GM19240 (cell line): Measurements from ENCODE around the gene OSBPL10.
"Not testable (repeated sequence)": the region's sequence is repeated elsewhere in the genome, so short reads cannot be mapped to it uniquely, and the experiment has no call there.

Experiments used
- DNase-seq: peaks from one replicate; pipeline ENCODE4 v3.0.0; 2011; ENCODE audit warnings: low spot score; ENCODE audit not compliant: insufficient read length

Gene OSBPL10

DNA sequence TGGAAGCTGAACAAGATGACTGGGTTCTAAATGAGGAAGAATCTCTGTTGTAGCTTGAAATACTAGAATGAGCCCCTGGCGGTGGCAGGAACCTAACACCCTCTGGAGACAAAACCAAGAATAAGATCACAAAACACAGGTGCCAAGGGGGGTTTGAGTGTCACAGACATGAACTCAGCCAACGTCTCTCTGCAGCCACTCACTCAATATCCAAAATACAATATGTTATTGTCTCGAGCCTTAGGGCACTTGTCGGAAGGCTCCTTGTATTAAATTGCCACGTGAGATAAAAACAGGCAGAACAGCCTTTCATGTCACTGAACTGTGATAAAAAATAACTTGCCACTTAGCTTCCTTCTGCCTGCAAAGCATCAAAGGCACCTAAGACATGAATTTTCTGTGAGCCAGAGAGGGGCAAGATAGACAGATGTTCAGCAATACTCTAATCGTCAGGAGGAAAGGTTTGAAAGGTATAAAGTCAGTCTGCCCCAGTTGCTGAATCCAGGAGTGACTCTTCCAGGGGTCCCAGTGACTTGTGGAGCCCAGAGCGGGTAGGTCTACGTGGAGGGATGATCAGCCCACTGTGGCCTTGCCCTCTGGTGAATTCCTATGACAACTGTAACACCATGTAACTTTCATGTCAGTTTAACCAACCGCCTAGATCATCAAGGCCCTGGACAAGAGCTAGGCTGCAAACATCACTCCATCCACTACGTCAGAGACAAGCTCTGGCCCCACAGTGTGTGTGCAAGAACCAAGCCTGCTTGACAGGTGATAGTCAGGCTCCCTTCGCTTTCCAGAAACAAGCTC is 165.2 kb downstream of the OSBPL10 start:
- no peak for DNase-seq

DNA sequence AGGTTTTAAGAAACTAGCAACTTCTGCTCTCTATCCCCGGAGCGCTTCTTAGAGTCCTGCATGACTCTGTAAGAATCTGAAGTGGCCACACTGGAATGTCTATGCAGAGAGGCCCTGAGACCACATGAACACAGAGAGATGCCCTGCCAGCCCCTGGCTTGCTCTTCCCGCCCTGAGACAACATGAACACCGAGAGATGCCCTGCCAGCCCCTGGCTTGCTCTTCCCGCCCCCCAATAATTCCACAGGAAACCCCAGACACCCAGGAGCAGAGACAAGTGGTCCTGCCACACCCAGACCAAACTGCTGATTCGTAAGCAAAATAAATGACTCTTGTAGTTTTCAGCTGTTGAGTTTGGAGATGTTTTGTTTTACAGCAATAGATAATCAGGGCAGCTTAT is 166.1 kb downstream of the OSBPL10 start:
- no peak for DNase-seq

DNA sequence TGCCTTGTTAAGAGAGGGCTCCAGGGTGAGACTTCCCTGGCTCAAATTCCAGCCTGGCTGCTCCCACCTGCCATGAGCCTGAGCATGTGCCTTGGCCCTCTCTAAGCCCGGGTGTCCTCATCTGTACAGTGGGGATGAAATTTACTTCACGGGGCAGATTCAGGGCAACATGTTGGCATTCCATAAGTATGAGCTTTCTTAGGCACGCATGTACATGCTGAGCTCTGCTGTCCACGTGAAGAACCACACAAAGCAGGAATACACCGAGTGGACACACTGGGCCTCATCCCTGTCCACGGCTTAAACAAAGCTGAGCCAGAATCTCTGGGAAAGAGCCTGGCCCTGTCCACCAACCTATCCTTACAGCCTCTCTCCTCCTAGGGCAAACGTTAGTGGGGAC is 167.4 kb downstream of the OSBPL10 start:
- DNase-seq = no peak

DNA sequence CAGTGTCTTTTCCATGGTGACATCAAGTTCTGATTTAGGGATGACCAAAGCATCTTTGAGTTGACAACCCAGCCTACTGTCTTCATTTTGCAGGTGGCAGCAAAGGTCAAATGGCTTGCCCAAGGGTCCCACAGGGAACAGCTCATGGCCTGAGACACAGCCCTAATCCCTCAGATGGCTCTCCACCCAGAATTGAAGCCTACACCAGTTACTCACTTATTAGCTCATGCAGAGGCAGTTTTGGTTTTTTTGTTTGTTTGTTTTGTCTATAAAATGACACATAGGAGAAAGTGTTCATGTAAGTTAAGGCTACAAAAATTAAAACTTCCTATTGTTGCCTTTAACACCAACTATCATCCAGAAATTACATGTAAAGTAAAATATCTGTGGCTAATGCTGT is 167.9 kb downstream of the OSBPL10 start:
- DNase-seq = no peak

DNA sequence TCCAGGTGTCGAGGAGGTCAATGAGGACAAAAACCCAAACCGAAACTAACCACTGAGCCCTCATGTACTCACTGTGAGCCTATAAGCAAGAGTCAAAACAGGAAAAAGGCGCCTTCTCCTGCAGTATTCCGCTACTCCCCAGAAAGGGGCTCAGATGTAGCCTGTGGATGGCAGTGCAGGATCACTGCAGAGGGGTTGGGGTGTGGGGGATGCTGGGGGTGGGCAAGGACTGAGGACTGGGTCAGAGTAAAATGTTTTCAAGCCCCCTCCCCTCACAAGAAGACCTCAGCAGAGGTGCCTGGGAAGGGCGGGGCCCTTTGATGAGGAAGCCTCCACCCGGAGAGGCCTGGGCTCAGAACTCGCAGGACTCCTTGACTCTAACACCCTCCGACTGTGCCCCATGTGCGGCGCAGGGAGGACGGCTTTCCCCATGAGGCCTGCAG is 170.1 kb downstream of the OSBPL10 start:
- no peak for DNase-seq

DNA sequence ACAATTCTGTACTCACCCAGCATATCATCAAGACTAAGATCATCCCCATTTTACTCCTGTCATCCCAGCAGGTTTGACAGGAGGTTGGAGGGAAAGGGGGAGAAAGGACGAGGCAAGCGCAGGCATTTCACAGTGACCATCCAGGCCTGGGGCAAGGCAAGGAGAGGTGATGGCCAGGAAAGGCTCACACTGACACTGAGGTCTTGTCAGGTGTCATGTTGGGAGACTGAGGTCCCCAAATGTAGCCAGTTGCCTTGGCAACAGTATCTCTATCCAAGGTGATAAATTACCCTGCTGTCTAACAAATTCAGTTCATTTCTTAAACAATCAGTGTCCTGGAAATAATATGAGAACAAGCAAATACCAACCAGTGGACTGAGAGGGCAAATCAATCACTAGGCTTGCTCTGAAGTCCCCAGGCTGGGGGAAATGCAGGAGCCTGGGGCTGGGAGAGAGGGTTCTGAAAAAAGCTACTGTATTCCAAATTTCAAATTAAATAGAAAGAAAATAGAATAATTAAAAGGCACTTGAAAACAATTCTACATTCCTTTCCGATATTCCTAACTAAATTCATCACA is 172.8 kb downstream of the OSBPL10 start:
- DNase-seq = no peak

DNA sequence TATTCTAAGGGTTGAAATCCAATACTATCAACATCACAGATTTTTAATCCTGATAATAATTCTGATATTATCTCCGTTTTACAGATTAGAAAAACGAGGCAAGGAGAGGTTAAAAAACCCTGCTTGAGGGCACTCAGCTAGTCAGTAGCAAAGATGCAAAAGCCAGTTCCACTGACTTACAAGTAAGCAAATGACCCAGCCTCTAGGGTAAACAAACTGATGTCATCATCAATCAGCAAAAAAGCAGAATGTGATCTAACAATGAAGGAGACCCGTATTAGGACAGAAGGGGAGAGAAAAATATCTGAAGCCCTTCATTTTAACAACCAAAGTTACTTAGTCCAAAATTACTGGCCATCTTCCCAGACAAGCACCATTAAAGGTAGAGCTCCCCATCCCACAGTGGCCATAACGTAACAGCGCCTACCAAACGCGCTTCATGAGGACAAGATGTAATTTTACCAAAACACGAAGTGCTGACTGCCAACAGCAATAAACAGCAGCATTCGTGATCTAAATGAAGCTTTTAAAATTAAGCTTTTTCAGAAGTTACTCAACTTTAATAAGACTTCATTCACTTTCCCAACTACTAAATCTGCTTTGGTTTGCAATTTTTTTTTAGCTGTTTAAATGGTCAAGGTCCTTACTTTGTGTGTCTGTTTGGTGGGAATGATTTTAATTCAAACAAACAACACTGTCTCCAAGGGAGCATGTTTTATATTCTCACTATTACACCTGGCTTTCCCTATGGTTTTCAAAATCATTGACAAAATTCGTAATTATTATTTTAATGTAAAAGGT is 176.6 kb downstream of the OSBPL10 start:
- no peak for DNase-seq

DNA sequence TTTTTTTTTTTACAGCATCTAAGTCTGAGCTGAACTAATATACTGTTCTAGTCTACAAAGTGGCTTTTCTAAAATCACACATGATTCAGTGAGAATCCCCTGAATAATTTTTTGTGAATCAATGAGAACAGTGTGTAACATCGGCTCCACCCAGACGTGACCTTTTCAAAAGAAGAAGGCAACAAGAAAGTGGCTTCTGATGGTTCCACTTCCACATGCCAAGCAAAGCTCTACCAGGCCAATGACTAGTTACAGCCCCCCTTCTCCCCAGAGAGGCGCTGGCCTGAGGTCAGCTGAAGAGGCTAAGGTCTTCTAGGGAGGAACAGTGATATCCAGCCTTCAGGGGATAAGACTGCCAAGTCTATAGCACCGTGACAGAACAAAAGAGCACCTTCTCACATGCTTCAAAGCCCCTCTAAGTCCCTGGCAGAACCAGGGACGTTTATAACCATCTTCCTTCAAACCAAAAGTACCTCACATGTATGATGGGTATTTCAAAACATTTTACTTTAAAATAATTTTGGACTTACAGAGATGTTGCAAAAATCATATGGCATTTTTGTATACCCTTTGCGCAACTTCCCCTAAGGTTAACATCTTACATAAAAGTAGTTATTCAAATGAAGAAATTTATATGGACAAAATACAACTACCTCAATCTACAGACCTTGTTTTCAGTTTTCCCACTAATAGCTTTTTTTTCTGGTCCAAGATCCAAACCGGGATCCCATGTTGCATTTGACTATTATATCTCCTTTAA is 177.9 kb downstream of the OSBPL10 start:
- no peak for DNase-seq

DNA sequence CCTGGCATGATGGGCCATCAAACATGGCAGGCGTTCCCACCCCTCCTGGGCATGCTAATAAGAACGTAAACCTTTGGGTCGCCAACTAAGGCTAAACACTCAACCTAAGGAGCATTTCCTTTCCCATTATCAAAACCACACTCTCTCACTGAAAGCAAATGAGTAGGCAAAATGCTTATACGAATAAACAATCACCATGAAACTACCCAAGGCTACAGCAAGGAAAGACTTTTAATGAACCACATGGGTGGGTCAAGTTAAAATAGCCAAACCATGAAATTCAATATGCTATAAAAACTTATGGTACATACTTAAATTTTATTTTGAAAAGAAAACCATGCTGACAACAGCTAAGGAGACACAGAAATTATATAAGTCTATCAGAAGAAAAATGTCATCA is 180.6 kb downstream of the OSBPL10 start:
- no peak for DNase-seq

DNA sequence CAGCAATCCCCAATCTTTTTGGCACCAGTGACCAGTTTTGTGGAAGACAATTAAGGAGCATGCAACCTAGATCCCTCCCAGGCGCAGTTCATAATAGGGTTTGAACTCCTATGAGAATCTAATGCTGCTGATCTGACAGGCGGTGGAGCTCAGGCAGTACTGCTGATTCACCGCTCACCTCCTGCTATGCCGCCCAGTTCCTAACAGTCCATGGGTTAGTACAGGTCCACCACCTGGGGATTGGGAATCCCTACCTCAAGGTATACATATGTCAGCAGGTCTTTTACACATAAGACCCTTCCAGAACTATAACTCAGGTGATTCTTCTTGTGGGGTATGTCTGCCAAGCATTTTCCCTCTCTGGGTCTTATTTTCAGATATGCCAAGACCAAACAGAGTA is 182.2 kb downstream of the OSBPL10 start:
- DNase-seq = no peak

DNA sequence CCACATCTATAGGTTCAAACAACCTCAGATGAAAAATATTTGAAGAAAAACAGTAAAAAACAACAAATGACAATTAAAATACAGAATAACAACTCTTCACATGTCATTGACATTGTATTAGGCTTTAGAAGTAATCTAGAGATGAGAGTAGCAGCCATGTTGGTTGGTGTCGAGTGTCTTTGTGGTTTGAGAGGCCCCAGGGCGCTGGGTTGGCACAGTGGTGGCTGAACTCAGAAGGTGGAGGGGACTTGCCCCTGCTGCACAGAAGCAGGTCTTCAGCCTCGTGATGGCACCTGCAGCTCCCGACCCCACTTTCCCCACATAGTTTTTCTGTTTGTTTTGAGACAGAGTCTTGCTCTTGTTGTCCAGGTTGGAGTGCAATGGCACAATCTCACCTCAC is 187.2 kb downstream of the OSBPL10 start:
- DNase-seq = no peak

DNA sequence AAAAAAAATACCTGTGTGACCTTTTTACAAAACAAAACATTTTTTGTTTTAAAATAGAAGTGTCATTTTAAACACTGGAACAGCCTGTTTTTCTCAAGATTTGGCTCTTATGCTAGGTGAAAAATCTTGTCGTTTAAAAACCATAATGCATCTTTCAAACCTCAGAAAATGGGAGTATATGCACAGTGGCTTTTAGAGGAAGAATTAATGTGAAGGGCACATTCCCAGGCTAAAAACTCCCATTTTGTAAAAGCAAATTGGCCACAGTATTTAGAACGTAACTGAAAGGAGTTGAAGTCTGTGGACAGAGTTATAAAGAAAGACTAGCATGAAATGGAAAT is 190.0 kb downstream of the OSBPL10 start:
- no peak for DNase-seq

DNA sequence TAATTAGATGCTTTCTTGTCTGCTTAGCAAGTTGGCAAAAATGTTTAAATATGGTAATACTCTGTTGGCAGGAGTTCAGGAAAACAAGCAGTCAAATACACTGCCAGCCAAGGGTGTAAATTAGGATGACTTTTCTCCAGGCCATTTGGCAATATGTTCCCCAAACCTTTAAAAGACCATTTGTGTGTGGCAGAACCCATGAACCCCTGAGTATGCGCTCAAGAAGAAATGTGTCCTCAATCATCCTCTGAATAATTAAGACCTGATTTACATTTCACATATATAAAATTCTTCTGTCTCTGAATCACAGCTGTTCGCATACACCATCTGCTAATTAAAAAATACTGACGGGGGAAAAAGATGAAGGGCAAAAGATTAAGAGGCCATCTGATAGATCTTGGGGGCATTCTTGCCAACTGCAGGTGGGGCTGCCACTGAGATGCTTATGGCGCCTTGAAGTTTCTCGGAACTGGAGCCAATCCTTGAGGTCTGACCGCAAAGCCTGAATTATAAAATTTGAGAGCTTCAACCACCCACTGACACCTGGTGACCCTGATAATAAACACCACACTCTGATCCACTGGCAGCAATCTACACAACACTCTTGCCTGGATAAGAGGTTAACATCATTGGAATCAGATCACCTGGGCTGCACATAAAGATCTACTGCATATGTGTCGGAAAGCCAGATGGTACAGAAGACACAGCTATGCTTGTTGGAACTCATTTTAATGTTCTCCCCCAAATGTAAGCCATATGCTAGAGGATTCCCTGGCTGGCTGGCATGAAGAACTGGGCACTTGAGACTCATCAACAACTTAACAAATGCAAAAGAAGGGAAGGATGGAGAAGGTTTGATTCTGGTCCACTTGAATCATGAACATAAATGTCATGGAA is 190.6 kb downstream of the OSBPL10 start:
- DNase-seq = no peak

DNA sequence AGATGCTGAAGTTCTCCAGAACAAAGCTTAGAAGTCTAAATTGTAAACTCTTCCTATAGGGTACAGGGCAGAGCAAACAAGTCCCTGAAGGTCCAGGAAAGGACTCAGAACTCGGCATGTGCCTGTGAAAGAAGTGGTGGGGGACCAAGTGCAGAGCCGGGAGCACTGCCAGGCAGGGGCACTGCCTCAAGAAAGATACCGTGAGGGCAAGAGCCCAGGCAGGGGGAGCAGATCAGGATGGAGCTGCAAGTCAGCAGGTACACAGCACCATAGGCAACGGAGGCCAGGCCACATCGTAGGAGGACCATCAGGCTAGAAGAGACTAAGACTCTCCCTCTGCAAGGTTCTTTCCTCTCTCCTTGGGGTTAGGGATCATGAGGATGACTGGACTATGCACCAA is 191.6 kb downstream of the OSBPL10 start:
- DNase-seq = no peak

DNA sequence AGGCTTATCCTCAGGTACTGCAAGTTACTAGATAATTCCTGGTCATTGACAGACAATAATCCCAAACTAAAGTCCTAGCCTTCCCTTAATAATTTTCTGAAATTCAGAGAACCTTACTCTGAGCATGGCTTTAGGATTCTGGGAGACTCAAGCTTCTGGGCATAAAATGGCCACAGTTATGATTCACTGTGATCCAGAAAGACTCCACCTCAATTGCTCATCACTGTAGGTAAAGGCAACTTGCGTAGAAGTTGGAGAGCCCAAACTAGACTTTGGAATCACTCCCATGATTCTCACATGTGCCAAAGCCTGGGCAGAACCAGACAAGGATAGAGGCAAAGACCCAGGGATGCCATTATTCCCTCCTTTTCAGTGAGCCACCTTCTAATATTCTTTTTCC is 195.3 kb downstream of the OSBPL10 start:
- no peak for DNase-seq

DNA sequence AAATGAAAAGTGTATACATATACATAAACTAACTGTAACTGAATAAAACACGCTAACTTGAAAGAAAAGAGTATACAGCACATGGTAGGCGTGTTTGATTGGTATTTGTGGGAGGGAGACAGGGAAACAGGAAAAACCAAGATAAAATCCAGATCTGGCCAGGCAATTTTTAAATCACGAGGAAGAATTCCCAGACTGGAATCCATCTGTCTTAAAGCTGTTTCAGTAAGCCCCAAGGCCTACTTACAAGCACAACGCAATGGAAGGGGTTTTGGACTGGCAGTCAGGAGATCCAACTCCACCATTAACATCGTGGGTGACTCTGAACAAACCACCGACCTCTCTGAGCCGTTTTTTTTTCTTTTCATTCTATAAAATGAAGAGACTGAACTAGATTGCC is 195.8 kb downstream of the OSBPL10 start:
- no peak for DNase-seq

DNA sequence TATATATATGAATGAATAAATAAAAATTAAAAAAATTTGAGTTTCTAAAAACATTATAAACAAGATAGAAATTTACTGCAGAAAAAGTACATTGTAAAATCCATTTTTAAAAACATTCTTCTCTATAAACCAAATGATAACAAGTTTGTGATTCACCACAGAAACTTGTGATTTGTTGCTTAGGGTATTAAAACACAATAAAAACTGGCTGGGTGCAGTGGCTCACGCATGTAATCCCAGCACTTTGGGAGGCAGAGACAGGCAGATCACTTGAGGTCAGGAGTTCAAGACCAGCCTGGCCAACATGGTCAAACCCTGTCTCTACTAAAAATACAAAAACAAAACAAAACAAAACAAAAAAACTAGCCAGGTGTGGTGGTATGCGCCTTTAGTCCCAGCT is 197.2 kb downstream of the OSBPL10 start:
- DNase-seq = not testable (repeated sequence)

DNA sequence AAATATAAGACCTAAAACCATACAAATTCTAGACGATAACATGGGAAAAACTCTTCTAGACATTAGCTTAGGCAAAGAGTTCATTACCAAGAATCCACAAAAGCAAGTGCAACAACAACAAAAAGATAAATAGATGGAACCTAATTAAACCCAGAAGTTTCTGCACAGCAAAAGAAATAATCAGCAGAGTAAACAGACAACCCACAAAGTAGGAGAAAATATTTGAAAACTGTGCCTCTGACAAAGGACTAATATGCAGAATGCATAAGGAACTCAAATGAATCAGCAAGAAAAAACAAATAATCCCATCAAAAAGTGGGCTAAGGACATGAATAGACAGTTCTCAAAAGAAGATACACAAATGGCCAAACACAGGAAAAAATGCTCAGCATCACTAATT is 198.8 kb downstream of the OSBPL10 start:
- not testable (repeated sequence) for DNase-seq

DNA sequence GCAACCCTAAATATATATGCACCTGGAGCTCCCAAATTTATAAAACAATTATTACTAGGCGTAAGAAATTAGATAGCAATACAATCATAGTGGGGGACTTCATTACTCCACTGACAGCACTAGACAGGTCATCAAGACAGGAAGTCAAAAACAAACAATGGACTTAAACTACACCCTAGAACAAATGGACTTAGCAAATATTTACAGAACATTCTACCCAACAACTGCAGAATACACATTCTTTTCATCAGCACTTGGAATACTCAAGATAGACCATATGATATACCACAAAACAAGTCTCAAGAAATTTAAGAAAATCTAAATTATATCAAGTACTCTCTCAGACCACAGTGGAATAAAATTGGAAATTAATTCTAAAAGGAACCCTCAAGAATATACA is 201.5 kb downstream of the OSBPL10 start:
- DNase-seq = no peak

DNA sequence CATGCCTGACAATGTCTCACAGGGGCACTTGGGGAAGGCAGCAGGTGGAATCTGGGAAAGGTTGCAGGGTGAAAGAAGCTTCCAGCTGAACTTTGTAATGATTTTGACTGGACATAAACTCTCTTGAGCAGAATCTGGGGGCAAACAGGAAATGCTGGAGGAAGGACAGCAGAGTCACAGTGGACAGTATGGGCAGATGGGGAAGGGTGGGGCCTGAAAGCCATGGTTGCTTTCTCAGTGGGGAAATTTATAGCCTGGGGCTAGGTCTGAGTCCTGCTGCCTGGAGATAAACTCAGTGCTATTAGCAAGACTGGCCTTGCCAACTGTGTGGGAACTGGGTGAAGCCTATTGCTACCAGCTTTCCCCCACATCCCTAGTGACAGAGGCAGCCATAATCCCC is 203.2 kb downstream of the OSBPL10 start:
- no peak for DNase-seq

DNA sequence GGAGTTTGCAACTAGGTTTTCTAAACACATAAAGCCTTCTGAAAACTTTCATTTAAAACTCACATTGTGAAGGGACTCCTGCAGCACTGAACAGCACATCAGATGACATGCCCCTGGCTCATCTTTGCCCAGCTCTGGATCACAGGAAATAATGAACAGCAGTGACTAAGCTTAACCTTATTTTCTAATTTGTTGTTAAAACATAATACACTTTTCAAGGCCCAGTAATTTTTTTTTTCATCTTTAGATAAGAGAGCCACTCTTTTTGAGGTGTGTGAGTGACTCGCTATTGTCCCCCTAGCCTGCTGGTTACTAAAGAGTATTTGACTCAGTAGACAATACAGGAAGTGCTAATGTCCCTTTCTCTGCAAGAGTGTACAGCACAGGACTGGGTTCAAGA is 204.0 kb downstream of the OSBPL10 start:
- DNase-seq = no peak
